ENCODE data around the gene FEZF2.

FEZF2 gene

DNA sequence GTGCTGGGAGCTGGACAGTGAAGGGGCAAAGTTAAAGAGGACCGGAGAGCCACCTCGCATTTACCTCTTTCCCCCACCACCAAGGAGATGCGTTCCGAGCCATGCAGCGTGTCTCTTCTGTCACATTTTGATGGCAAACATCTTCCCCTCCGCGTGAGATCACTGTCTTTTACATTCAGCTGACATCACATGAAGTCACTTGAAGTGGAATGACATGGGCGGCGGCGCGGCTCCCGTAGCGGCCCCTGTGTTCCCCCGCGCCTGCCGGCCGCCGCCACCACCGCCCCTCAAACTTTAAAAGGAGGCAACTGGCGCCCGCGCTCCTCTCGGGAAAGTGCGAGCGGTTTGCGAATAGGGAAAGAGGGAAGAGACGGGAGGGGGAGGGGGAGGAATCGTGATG, at the start of gene FEZF2:
Gene FEZF2 (minus strand): TSS at position 336 of the 400 bp plus-strand sequence. CDS start 682 bp downstream, outside the sequence.
- DNase-seq: no peak

DNA sequence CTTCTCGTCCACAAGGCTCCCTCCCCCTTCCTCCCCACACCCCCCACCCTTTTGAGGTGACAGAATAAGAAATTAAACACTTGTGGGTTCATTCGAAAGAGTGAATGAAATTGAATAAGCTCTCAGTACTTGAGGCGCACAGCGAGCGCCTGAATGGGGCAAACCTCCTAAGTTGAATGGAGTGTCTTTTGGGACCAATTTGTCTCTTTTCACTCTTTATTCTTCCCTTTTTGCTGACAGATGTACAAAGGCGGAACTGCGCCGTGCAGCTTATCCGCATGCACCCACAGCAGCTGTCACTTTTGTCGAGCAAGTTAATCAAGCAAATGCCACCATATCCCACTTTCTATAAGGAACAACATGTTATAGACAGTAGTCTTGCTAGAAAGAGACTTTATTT, 47.9 kb upstream of the FEZF2 start:
- DNase-seq: no peak

DNA sequence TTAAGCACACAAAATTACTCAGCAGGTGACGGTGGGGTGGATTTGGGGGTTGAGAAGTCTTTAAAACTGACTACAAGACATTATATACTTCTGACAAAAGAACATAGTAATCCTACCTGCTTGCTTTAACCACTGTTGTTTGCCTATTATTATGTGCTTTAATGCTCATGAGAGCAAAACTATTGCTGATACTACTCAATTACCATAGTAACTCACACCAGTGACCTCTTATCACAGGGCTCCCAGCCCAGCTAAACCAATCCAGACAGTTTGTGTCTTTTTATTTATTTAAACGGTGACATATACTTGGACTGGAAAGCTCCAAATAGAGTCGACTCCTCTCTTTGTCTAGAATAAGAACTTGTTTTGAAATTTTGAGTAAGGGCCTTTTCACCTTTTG, 42.8 kb upstream of the FEZF2 start:
- DNase-seq: no peak

DNA sequence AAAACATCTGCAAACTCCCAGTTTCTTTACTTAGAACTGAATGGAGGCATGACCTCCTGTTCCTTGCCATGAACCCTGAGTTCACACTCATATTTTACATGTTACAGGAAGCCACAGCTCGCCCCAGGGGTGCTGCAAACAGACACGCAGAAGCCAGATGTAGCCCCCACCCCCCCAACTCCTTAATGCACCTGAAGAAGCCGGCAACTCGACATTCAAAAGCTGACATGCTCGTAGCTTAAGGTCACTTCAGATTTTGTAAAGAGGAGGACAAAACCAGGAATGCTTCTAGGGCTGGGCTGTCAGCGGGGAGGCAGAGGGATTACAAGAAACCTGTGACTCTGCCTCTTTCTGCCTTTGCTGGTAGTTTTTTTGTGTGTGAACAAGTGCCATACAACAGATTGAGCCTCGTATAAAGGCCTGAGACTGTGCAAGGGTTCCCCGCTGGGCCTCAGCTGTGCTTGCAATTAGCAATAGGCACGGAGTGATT, 42.0 kb upstream of the FEZF2 start:
- no peak for DNase-seq

DNA sequence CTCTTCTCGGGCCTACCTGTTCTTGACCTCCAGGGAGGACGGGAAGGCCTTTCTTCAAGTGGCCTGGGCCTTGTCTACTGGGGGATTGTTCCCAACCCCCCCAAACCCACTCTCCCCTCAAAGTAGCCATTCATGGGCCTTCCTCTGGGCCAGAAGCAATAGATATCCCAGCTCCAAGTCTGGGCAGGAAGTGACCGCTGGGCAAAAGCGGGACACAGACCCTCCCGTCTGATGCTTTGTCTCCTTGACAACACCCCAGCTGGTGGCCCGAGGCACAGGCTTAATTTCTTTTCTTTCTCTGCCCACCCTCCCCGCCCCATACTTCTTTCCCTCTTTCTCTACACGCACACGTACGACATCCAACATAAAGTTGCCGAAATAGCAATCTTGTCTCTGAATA, 41.4 kb upstream of the FEZF2 start:
- no peak for DNase-seq

DNA sequence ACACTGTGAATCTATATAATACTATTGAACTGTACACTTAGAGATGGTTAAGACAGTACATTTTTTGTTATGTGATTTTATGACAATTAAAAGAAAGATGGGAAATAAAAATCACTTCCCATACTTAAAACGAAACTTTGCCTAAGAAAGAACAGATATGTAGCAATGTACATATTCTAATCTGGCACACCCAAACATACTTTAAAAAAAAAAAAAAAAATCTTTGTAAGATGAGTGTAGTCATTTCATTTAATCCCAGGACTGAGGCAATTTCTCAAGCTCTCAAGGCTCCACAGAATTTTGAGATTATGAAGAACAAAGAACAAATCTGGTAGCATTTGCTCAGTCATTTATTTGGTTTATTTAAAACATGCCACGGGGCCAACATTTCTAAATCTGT, 40.3 kb upstream of the FEZF2 start:
- no peak for DNase-seq

DNA sequence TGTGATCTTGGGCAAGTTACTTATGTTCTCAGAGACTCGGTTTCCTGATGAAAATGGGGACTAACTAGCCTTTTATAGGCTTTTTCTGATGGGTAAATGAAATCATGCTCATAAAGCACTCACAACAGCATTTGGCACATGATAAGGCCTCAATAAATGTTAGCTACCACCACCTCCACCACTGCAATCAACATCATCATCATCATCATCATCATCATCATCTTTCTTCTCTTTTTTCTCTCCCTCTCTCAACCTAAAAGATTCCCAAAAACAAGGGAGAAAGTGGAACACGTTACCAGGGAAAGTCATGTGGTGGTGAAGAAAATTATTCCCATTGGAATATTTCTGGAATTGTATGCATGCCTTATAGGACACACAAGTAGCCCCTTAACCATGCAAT, 33.6 kb upstream of the FEZF2 start:
- no peak for DNase-seq

DNA sequence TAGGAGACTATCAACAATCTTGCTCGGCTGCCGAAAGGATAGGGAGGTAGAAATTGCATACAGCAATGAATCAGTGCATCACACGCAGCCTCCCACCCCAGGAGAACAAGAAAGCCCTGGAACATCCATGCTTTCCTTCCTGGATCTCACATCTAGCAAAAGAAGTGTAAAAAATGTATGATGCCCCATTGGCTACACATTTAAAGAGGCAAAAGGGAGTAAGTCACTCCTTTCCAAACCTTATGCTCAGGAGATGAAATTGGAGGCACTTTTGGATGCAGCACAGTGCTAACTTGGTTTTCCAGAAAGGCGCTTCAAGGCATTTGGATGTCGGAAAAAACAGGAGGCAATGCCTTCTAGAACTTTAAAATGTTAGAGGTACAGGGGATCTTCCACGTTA, 32.2 kb upstream of the FEZF2 start:
- no peak for DNase-seq

DNA sequence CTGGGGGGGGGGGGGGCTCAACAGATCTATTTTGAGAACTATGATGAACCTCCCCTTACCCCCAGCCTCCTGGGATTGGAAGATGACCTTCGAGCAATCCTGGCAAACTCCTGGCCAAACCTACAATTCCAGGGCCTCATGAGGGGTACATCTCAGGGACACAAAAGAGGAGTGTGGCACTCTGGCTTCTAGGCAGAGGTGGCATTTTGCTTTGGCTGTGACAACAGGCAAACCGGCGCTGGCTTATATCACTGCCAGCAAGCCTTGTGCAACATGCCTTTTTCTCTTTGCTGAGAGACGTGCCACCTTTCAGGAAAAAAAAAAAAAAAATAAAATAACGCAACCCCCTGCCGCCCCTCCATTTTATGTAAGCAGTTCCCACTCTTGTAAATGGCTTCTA, 31.8 kb upstream of the FEZF2 start:
- DNase-seq: no peak

DNA sequence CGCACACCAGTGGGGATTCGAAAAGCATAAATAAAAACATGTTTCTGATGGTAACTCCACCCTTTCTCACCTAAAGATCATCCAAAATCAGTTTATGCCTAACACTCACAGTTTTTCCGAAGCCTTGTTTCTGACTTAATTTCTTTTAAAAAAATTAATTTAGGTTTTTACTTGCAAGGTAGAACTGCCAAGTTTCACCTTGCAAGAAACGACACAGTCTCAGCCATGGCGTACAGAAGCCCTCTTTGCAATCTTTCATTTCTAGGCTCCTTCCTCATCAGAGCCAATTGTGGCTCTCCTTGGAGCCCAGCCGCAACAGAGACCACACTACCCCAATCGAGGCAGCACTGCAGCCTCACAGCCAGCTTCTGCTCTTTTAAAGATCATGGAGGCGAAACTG, 31.0 kb upstream of the FEZF2 start:
- no peak for DNase-seq

DNA sequence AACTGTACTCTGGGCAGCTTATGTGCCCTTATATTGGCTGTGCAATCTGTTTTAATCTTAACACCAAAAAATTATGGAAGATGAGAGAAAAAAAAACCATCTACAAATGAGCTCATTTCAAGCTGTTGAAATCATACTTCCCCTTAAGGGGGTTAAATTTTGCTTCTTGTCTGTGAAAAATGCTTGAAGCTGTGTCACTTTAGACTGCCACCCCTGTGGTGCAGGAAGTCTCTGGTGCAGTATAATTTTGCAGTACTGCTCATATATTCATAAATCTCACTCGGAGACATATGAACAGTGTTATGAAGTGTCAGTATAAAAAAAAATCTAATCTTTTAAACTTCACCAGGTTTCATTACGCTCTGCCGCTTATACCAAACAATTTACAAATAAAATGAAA, 30.4 kb upstream of the FEZF2 start:
- DNase-seq: no peak

DNA sequence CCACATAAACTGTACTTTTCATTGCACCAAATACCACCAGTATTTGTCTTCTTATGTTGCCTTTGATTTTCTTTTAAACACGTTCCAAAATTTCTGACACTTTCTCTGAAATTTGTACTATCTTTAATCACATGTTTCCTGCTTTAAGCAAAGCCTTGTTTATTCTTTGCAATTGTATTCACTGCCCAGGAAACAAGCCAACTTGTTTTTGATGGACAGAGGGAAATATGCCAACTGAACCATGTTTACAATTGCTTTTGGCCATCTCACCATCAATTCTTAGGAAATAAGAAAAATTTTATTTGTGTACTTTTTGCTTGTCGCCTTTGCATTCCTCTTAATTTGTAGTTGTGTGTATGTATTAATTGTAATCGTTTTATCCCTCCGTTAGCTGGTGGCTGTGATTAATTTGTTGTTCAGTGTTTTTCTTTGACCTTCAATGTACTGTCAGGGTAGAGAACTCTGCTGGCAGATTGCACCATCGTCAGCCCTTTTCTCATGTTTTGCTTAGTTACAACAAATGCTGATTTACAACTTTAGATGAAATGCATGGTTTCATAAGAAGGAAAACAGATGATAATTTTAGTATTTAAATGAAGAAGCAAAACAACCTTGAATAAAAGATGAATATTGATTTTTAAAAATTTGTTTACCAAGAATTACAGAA, 19.4 kb upstream of the FEZF2 start:
- DNase-seq: no peak

DNA sequence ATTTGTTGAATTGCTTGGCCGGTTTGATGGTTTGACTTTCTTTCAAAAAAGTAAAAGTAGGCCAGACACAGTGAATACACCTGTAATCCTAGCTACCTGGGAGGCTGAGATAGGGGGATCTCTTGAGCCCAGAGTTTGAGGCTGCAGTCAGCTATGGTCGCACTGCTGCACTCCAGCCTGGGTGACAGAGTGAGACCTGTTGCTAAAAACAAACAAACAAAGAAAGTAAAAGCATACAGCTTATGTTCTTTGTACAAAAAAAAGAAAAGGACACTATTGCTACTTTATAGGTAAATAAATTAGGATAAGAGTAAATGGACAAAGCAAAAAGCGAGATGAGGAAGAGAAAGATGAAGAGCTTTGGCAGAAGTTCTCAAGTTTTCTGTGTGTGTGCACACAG, 13.9 kb upstream of the FEZF2 start:
- no peak for DNase-seq

DNA sequence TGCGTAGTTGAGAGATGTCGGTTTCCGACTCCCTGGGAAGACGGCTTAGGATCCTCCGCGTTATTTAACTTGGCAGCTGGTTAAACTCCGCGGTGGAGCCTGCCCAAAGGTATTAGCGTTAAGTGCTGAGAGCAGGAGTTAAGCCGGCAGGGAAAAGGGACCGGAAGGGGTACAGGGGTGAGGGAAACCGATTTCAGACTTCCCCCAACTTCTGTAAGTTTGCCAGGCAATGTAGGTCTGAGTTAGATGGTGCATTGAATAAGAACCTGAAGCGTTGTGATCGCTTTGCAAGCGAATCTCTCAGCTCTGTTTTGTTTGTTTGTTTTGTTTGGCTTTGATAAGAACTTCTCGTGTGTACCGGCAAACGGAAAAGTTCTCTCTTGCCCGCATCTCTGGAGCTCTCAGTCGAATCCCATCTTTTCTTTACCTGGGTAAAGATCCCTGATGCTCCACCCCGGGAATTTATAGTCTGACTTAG, 6.0 kb upstream of the FEZF2 start:
- DNase-seq: no peak

DNA sequence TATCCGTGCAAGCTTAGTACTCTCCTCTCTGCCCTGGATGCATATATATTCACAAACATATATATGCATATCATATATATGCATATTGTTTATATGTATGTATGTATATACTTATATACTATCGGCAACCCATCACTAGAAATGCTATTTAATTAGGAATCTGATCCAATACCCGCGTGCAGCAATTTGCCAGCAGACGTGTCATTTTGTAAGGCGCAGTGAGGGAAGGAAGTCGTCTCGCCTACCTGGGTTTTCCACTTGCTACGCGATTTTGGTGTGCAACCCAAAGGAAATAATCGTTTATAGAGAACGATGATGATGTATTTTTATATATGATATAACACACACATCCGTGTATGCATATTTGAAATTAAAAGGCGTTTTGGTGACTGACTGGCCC, 5.6 kb upstream of the FEZF2 start:
- DNase-seq: no peak

DNA sequence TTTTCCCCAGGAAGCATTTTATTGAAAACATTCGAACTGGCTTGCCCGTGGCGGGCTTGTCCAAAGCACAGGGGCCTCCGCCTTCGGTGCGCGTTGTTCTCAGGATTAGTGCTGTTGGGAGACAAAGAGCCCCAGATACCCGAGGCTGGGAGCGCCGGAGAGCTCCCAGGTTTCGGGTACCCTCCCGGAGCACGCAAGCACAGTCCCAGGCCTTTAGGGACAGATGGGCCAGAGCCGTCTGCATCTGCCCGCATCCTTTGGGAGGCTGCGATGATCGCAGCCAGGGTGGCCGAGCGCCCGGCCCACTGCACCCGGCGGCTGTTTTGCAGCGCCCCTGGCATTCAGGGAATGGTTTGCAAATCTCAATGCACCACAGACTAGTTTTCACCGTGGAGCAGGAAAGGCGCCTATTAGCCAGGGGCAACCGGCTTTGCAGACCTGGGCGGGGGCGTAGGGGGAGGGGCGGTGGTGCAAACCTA, 5.0 kb upstream of the FEZF2 start:
- DNase-seq: no peak

DNA sequence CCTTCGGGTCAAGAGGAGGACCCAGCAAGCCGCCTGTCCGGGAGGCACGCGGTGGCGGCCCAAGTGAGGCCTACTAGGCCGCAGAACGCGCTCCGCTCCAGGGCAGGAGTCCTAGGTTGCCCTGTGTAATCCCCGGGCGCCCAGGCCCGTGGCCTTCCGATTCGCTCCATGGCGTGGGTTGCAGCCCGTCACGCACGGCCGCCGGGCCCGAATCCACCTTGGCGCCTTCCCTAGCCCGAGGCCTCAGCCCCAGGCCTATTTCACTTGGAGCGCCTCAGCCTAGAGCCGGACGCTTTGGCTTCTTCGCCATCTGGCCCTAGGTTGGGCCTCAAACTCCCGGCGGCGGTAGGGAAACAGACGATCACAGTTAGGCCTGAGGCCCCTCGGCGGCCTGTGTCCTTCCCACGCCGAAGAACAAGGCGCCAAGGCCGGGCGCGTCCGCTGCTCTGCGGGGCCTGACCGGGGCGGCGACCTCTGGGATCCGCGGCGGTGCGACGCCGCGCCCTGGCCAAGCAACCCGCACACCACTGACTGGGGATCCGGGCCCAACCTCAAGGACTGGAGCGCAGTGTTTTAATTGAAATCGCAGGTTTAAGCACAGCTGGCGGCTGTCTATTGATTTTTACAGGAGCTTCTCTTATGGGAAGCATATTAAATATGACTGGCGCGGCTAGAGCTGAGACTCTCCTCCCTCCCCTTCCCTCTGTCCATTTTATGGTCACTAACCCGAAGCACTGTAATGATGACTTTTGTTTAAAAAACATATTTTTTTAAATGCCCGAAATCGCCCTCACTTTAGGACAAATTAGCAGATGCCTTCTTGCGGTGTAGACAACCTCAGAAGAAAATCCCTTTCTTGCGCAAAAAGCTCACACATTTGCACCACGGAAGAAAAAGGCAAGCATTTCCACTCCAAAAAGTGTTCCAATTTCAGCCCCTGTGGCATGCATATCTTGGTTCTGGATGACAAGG, 3.8 kb upstream of the FEZF2 start:
- DNase-seq: no peak

DNA sequence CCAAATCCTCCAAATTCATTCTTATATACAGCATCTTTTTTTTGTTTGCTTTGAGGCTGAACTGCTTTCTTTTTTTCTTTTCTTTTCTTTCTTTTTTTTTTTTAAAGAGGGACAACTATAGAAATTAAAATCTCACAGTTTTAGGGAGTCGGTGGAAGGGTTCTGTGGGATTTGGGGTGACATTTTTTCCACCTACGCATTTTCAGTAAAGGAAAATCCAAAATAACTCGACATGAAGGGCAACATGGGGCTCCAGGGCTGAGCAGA, 3.0 kb upstream of the FEZF2 start:
- no peak for DNase-seq

DNA sequence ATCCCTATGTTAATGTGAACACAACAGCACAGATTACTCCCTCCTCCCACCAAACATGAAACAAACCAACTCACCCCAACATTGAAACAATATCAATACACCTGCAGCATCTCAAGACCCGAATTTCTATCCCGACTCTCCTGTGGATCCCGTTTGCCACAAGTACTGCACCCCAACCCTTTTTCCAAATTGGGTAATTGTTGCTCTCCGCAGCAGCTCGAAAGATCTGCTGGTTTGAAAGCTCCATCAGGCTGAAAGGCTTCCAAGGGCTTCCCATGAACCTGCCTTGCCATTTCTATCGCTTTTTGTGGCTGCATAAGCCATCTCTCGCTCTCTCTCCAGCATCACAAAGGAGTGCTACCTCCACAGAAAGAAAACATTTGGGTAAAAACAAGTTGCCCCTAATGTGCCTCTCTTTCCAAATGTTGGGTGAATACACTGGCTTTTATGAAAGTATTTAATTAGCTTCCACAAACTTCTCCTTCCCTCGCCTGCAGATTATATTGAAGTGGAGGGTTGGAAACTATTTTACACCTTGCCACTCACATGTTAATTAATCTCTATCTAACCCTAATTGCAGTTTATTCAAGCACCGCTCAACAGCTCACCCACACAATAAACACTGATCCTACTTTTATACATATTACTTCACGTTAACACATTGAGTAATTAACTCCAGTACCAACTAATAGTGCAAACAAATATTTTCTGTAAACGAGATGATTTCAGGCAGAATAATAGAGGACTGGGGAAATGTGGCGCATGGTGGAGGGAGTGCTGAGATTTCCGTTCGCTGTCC, 2.5 kb upstream of the FEZF2 start:
- no peak for DNase-seq

DNA sequence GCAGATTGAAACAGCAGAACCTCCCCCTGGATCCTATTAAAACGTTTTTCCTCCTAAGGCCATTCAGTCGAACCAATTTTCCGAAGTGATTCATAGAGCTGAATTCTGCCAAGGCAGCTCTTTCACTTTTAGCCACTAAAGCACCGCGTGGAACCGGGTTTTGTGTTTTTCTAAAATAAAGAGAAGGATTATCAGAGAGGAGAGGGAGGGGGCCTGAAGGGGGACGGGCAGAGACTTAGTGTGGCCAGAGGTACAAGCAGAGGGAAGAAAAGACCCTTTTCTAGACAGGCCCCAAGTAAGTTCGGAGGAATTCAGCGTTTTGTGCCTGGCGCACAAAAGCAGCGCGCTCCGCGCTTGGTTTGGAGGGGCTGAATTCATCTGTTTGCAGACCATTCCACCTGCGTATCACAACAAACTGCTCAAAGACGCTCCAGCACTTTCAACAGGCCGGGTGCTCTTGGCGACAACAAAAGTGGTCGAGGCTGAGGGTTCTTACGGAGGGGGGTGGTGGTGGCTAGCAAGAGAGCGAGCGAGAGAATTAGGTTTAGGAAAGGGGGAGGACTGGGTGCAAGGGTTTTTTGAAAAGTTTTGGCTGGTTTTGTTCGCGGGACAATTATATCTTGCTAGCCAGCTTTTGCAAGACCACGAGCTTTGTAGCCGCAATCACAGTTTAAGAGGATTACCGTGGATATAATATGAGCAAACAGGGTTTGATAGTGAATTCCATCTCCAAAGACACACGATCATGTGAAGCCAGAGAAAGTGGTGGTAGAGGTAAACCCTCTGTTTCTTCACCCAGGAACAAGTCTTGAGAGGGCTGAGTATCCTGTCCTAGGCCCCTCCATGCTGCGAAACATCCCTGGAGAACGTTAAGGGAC, 1.2 kb upstream of the FEZF2 start:
- no peak for DNase-seq

DNA sequence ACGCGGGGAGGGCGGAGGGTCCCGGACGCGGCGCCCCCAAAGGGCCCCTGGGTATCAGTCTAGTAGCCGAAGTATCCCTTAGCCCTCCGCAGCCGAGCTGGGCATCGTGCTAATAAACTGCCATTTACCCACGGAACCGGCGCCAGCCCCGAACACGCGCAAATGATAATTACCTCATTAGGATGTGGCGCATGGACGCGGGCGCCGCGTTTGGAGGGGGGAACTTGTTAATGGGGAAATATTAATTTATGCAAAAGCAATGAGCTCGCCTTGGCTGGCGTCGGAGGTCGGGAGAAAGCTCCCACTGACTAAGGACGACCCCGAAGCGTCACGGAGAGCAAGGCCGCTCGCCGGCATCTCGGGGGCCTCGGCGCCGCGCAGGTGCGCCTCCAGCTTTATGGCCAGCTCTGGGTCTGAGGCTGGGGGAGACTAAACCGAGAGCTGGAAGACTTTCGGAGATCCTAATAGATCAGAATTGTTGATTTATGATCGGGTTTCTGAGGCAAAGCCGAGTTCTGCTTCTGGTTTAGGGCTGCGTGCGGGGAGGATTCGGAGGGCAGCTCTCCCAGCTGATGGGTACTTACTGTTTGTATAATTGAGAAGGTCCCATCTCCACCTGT, 474 bp upstream of the FEZF2 start:
- no peak for DNase-seq

DNA sequence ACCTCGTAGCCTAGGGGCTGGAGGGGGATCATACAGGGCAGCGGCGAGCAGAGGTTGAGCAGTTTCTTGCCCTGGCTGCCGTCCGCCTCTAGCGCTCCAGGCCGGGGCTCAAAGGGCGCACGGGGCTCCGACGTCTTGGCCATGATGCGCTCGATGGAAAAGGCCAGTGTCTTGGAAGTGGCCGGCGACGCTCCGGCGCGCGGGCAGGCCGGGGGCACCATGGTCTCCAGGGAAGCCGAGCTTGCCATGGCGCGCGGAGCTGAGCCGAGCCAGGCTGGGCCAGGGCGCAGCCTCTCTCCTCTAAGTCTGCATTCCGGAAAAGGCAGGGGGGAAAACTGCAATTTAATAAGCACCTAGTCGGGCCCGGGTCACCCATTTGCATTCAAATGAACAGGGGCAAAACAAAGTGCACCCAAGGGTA, 719 bp downstream of the FEZF2 start:
- no peak for DNase-seq
